ENCODE data around the gene RIBC2.

Gene RIBC2

DNA sequence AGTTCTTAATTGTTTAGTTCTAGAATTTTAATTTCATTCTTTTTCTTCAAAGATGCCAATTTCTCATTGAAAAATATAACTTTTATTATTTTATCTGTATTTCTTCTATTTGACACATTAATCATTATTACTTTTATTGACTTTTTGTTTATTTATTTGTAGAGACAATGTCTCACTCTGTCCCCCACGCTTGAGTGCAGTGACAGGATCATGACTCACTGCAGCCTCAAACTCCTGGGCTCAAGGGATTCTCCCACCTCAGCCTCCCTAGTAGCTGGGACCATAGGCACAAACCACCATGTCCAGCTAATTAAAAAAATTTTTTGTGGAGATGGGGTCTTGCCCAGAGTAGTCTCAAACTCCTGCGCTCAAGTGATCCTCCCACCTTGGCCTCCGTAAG, 58.9 kb downstream of the RIBC2 start:
- DNase-seq (ENCODE audit: low read depth, low spot score) = no peak

DNA sequence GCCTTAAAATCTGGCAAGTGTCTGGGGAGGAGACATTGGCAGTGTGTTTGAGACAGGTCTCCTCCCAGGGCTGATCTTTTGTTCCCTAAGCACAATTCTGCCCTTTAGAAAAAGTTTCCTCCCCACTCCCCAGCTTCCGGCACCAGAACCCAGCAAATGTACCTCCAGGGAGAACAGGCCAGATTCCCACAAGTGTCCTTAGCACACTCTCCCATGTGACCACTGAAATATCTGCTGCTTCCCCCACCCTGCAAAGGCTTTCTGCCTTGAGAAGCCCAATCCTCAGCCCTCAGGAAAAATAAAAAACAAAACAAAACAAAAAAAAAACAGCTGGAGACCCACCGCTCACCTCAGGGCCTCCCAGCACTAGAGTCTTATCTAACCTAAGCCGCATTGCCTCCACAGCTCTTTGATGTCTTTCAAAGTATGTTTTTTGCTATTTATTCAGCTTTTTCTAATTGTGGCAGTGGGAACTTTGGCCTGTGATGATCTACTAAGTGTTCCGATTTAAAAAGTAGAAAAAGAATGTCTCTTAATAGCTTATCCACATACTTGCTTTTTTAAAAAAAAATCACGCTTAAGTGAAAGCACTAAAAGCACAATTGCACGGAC, 60.2 kb downstream of the RIBC2 start:
- DNase-seq (ENCODE audit: low read depth, low spot score) = no peak

DNA sequence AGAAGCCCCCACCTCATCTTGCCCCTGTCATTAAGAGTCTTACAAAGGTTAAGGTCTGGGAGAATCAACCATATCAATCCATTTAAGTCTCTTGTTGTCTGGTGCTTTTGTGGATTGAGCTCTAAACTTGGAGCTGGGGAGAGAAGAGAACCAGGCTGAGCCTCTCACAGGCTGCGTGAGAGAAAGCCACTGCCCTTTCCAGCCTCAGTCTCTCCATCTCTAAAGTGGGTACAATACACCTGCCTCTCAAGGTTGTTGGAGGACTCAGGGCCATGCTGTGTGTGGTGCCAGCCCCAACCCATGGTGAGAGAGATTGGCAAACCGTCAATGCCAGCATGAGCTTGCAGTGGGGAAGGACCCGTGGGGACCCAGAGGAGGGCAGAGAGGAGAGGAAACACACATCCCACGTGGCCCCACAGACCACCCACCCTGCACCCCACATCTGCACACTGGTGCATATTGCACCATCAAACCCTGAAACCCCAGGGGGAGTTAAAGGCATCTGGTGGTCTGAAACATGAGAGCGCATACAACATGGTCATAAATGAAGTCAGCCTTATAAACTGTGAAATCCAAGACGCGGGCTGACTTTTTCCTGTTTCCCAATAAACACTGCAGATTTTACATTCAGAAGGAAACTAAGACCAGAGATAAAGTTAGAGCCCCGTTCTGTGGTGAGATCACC, 61.7 kb downstream of the RIBC2 start:
- DNase-seq (ENCODE audit: low read depth, low spot score) = no peak

DNA sequence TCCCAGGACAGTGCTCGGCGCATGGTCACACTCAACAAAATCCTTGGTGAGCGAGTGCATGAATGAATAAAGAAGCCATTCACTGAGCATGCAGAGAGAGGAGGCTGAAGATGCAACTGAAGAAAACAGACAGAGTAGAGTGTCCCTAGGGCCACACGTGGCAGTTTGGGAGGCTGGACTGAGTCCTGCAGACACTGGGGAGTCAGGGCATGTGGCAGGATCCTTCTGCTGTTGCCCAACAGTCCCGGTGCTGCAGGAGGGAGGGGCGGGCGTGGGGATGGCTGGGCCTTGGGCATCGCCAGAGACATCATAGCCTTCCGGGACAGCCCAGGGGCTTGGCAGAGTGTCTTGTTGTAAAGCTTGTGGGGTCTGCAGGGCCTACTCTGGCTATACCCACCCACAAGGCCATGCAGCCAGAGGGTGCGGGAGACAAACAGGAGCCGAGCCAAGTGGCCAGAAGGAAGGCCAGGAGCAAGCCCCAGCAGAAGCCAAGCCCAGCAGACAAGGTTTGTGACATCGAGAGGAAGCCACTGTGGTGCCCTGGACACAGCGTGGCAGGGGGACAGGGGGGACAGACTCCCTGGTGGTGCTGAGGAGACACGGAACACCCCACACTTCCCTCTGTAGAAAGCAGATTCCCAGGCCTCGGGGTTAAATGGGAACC, 62.5 kb downstream of the RIBC2 start:
- DNase-seq (ENCODE audit: low read depth, low spot score) = no peak

DNA sequence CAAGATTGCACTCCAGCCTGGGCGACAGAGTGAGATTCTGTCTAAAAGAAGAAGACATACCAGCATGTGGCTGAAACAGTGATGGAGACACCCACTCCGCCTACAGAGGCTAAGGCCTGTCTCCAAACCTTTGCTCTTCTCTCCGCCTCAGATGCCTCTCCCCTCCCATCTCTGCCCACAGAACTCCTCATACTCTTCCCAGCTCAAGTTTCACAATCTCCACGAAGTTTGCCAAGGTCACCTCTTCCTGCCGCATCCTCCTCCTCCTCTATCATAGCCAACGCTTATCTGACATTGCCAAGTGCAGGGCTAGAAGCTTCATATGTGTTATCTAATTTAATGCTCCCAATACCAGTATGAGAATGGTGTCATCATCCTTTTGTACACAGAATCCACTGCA, 63.3 kb downstream of the RIBC2 start:
- no peak for DNase-seq (ENCODE audit: low read depth, low spot score)

DNA sequence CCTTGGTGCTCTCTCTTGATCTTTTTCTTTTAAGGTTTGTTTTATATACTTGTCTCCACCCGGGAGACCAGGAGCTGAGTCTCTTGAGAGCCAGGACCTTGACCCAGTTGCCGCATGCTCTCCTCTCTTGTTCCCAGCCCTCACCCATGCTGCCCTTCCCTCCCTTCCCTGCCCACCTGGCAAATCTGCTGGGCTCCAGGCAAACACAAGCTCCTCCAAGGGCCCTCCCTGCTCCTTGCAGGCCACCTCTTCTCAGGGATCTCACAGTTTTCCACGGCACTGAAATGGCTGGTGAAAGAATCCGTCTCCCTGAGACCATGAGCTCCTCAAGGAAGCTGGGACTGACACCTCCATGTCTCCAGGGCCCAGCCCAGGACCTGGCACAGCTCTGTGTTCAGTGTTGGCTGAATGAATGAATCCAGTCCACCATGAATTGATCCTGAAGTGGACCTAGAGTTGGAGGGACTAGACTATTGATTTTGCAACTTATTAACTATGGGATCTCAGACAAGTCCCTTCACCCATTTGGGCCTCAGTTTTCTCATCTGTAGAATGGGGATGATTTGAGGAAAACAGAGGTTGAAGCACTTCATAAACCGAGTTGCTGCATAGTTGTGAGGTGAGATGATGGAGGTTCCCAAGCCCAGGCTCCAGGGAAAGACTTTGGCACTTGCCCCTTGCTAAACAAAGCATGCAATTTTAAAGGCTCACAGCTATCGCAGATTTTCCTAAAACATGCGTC, 64.0 kb downstream of the RIBC2 start:
- DNase-seq (ENCODE audit: low read depth, low spot score) = no peak

DNA sequence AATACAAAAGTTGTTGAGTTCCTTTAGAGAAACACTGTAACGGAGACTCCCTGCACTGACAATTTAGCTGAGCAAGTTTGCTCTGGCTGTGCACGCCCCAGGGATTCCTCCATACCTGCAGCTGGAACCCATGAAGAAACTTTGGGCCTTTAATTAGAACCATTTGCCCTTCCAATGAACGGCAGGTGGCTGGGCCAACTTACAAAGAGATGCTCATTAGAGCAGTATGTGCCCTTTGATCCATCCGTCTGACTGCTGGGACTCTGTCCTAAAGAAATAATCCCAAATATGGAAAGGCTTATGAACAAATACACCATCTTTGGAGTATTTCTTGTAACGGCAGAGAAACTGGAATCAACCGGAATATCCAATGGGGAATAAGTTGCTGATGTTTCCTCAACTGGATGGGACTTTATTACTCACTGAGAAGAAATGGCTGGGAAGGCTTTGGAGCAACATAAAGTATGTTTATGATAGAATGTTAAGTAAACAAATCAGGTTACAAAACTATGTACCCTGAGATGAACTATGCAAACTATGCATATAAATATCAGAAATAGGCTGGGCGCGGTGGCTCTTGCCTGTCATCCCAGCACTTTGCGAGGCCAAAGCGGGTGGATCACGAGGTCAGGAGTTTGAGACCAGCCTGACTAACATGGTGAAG, 64.7 kb downstream of the RIBC2 start:
- no peak for DNase-seq (ENCODE audit: low read depth, low spot score)

DNA sequence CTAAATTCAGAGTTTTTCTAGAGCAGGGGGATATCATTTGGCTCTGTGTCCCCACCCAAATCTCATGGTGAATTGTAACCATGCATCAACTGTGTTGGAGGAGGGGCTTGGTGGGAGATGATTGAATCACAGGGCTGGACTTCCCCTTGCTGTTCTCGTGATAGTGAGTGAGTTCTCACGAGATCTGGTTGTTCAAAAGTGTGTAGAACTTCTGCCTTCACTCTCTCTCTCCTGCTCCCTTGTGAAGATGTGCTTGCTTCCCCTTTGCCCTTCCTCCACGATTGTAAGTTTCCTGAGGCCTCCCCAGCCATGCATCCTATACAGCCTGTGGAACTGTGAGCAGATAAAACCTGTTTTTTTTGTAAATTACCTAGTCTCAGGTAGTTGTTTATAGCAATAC, 67.2 kb downstream of the RIBC2 start:
- no peak for DNase-seq (ENCODE audit: low read depth, low spot score)

DNA sequence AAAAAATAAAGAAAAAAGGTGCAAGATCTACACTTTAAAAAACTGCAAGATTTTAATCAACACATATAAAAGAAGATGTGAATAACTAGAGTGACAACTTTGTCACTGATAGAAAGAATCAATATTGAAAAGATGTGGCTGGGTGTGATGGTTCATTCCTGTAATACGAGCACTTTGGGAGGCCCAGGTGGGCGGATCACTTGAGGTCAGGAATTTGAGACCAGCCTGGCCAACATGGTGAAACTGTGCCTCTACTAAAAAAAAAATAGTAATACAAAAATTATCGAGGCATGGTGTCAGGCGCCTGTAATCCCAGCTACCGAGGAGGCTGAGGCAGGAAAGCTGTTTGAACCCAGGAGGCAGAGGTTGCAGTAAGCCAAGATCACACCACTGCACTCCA, 68.2 kb downstream of the RIBC2 start:
- DNase-seq (ENCODE audit: low read depth, low spot score) = no peak

All from iPS DF 19.7 (cell line).